Effector memory CD4-positive, alpha-beta T cell (primary cell): ENCODE measurements around the gene CTCFL.
"Not testable (repeated sequence)": the region's sequence is repeated elsewhere in the genome, so short reads cannot be mapped to it uniquely, and the experiment has no call there.

Source experiments
- DNase-seq, 3 donors: peaks; one replicate each; pipeline ENCODE4 v3.0.0-alpha.2; 2020
- H3K27ac ChIP-seq: 2 replicates; pipeline ENCODE4 v1.7.0; 2013; ENCODE audit warnings: mild to moderate bottlenecking, low read length, moderate library complexity; ENCODE audit not compliant: insufficient read depth, poor library complexity, severe bottlenecking
- H3K27me3 ChIP-seq: replicated peaks from 2 replicates; pipeline ENCODE4 v1.7.0; 2013; ENCODE audit warnings: mild to moderate bottlenecking, low read length; ENCODE audit not compliant: insufficient read depth, control insufficient read depth, poor library complexity, severe bottlenecking
- H3K36me3 ChIP-seq: 2 replicates; pipeline ENCODE4 v1.7.0; 2013; ENCODE audit warnings: mild to moderate bottlenecking, low read length, moderate library complexity; ENCODE audit not compliant: control insufficient read depth, insufficient read depth
- H3K4me1 ChIP-seq: 2 replicates; pipeline ENCODE4 v1.7.0; 2013; ENCODE audit warnings: low read length, mild to moderate bottlenecking; ENCODE audit not compliant: control insufficient read depth, insufficient read depth, poor library complexity, severe bottlenecking
- H3K4me3 ChIP-seq: 2 replicates; pipeline ENCODE4 v1.7.0; 2013; ENCODE audit warnings: low read length, low read depth, mild to moderate bottlenecking; ENCODE audit not compliant: insufficient read depth, poor library complexity, severe bottlenecking
- H3K9me3 ChIP-seq: 2 replicates; pipeline ENCODE4 v1.7.0; 2013; ENCODE audit warnings: mild to moderate bottlenecking, low read length, moderate library complexity; ENCODE audit not compliant: control insufficient read depth

CTCFL gene

DNA sequence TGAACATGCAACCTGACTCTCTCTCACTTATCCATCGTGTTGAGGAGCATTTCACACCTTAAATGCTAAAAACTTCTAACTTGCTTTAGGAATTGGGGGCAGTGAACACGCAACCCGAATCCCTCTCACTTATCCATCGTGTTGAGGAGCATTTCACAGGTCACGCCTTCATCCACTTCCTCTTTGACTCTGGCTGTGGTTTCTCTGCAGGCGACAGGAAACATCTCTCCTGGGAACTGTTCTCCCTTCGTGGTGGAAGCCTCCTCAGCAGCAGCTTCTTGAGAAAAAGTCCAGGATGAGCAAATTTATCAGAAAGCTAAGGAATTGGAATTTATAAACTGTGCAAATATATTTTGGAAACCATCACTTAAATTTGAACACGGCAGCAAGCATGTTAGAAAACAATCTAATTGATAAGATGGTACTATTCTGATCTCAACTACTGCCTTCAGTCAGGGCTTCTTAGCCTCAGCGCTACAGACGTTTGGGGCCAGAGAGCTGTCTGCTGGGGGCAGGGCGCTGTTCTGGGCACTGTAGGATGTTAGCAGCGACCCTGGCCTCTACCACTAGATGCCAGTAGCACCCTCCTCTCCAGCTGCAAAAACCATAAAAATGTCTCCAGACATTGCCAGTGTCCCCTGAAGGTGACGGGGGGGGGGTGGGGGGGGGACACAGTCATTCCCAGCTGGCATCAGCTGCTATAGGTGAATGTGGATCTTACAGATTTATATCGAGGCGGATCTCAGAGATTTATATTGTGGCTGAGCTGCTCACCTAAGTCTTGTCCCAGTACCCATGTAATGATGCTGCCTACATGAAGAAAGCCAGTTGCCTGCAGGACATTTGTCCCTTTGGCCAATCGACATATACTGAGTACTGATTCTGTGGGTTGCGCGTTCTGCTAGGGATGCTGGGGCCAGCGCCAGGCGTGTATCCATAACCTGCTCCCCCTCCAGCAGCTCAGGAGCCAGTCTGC is 26.2 kb downstream of the CTCFL start:
- no peak overlapping the region for H3K27ac ChIP-seq
- peaks cover 4% of the 10 kb centered on the region for H3K27me3 ChIP-seq
- peaks cover 6% of the 10 kb centered on the region for H3K4me1 ChIP-seq
- H3K36me3 ChIP-seq, result no peaks in the 10 kb centered on the region
- DNase-seq, result no peak
- no peaks in the 10 kb centered on the region for H3K9me3 ChIP-seq
- no peak overlapping the region for H3K4me3 ChIP-seq

DNA sequence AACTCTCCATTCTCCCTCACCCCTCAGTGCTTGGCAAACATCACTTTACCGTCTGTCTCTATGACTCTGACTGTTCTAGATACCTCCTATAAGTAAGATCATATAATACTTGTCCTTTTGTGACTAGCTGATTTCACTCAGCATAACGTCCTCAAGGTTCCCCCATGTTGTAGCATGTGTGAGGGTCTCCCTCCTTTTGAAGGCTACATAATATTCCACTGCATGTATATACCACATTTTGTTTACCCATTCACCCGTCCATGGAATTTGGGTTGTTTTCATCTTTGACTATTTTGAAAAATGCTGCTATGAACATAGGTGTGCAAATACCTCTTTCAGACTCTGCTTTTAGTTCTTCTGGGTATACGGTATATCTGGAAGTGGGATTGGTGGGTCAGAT is 28.3 kb downstream of the CTCFL start:
- Histone ChIP-seq H3K9me3 (no peaks in the 10 kb centered on the region), H3K27me3 (no peaks in the 10 kb centered on the region), H3K4me3 (no peak overlapping the region)

DNA sequence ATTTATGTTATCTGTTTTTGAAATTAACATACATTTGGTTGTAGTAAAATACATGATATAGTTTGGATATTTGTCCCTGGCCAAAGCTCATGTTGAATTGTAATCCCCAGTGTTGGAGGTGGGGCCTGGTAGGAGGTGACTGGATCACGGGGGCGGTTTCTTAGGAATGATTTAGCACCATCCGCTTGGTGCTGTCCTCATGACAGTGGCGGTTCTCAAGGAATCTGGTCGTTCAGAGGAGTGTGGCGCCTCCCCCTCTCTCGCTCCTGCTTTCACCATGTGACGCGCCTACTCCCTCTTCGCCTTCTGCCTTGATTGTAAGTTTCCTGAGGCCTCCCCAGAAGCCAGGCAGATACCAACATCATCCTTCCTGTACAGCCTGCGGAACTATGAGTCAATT is 29.0 kb downstream of the CTCFL start:
- no peak overlapping the region for H3K4me3 ChIP-seq
- no peak for DNase-seq
- H3K4me1 ChIP-seq, result peaks cover 6% of the 10 kb centered on the region
- H3K27me3 ChIP-seq, result no peaks in the 10 kb centered on the region
- no peak overlapping the region for H3K27ac ChIP-seq
- no peaks in the 10 kb centered on the region for H3K36me3 ChIP-seq
- no peaks in the 10 kb centered on the region for H3K9me3 ChIP-seq

More for the DNA sequence above, 28.3 kb downstream of the CTCFL start:
- DNase-seq, result no peak
- H3K4me1 ChIP-seq, result peaks cover 6% of the 10 kb centered on the region
- H3K27ac ChIP-seq, result no peak overlapping the region
- H3K36me3 ChIP-seq, result no peaks in the 10 kb centered on the region

DNA sequence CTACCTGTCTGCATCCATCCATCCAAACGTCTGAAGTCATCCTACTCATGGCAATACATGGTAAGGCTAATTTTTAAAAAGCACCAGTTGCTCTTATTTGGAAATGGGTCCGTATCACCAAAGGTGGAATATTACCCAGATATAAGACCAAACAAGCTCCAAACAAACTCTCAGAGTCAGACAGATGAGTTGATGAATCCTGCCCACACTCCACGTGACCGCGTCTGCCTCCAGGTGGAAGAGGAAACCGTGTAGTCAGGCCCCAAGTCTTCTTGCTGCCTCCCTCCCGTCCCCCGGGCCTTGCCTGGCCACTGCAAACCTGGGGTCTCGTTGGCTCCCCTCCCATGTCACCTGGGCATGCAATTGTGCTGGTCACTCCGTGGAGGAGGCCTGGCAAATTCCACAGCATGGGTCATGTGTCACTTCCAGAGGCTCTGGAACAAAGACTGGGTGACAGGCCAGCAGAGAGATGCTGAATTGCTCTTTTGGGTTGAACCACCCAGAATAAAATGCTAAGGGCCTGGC is 31.8 kb downstream of the CTCFL start:
- Histone ChIP-seq H3K9me3 (no peaks in the 10 kb centered on the region), H3K4me3 (no peak overlapping the region), H3K27me3 (no peaks in the 10 kb centered on the region), H3K4me1 (no peaks in the 10 kb centered on the region), H3K36me3 (no peaks in the 10 kb centered on the region), H3K27ac (no peak overlapping the region)
- no peak for DNase-seq

DNA sequence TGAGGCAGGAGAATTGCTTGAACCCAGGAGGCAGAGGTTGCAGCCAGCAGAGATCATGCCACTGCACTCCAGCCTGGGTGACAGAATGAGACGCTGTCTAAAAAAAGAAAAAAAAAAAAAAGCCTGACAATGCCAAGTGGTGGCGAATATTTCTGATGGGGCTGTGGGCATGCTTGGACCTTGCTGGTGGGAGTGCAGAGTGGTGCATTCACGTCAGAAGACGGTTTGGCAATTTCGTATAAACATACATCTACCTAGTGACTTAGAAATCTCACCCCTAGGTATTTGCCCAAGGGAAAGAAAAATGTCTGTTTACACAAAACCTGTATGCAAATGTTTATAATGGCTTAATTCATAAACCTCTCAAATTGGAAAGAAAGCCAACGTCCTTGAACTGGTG is 33.6 kb downstream of the CTCFL start:
- H3K27ac ChIP-seq, result no peak overlapping the region
- H3K4me3 ChIP-seq, result no peak overlapping the region
- no peak for DNase-seq
- H3K9me3 ChIP-seq, result no peaks in the 10 kb centered on the region
- no peaks in the 10 kb centered on the region for H3K36me3 ChIP-seq
- H3K27me3 ChIP-seq, result no peaks in the 10 kb centered on the region
- no peaks in the 10 kb centered on the region for H3K4me1 ChIP-seq

DNA sequence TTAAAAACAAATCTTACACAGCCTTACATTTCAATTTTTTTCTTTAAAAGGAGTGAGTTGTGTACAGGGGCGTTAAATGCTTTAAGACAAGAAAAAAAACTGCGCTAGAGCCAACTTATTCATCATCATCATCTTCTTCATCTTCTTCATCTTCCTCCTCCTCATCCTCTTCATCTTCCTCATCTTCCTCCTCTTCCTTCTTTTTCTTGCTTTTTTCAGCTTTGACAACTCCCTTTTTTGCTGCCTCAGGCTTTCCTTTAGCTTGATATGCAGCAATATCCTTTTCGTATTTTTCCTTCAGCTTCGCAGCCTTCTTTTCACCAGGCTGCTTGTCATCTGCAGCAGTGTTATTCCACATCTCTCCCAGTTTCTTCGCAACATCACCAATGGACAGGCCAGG is 36.7 kb downstream of the CTCFL start:
- not testable (repeated sequence) for H3K4me1 ChIP-seq, H3K27ac ChIP-seq, H3K27me3 ChIP-seq, H3K9me3 ChIP-seq, H3K36me3 ChIP-seq, H3K4me3 ChIP-seq, DNase-seq

DNA sequence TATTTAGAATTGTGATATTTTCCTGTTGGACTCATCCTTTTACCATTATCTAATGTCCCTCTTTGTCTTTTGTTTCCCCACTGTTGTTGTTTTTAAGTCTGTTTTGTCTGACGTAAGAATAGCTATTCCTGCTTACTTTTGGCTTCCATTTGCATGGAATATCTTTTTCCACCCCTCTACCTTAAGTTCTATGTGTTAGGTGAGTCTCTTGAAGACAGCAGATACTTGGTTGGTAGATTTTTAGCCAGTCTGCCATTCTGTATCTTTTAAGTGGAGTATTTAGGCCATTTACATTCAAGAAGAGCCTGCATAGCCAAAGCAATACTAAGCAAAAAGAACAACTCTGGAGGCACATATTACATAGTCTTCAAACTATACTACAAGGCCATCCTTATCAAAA is 39.2 kb downstream of the CTCFL start:
- H3K4me1 ChIP-seq, result no peaks in the 10 kb centered on the region
- no peak for DNase-seq
- no peaks in the 10 kb centered on the region for H3K36me3 ChIP-seq
- H3K9me3 ChIP-seq, result no peaks in the 10 kb centered on the region
- no peak overlapping the region for H3K27ac ChIP-seq
- H3K4me3 ChIP-seq, result no peak overlapping the region
- H3K27me3 ChIP-seq, result no peaks in the 10 kb centered on the region

DNA sequence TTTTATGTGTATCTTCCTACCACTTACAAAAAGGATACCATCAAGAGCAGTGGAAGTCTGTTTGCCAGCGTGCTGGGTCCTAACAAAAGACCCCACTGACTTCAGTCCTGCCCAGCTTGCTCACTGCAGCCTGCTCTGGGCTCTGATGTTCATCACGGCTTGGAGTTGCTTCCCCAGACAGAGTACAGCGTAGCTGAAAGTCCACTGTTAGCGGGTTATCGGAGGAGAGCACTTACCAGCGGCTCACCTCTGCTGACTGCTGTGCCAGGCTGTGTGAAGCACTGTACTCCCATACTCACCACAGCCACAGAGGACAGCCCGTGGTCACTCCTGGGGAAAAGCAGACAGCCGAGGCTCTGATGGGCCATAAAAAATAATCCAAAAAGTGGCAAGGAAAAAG is 40.2 kb downstream of the CTCFL start:
- no peaks in the 10 kb centered on the region for H3K4me1 ChIP-seq
- H3K27ac ChIP-seq, result no peak overlapping the region
- no peaks in the 10 kb centered on the region for H3K9me3 ChIP-seq
- no peak for DNase-seq
- H3K36me3 ChIP-seq, result no peaks in the 10 kb centered on the region
- no peaks in the 10 kb centered on the region for H3K27me3 ChIP-seq
- no peak overlapping the region for H3K4me3 ChIP-seq

DNA sequence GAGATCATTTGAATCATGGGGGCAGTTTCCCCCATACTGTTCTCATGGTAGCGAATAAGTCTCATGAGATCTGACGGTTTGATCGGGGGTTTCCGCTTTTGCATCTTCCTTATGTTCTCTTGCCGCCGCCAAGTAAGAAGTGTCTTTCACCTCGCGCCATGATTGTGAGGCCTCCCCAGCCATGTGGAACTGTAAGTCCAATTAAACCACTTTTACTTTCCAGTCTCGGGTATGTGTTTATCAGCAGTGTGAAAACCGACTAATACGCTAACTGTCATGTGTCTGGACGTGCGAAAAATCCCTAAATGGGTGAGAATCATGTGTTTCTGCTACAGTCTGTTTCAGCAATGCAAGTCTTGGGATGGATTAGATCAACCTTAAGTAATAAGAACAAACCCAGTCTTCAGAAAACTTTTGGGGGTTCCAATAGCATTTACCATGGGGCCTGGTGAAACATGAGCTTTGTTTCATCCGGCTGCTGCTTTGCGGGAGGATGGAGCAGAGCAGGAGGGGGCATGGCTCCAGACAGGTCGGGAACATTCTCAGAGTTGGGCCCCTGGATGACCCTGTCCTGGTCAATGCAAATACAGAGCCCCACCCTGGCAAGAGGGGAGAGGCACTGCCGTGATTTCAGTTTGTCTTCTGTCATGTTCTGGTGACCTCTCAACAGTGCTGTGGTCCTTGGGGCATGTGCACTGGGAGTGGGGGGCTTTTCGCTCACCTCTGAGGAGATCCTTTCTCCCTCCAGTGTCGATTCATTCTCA is 41.5 kb downstream of the CTCFL start:
- no peak overlapping the region for H3K4me3 ChIP-seq
- H3K27me3 ChIP-seq, result no peaks in the 10 kb centered on the region
- H3K36me3 ChIP-seq, result no peaks in the 10 kb centered on the region
- H3K4me1 ChIP-seq, result no peaks in the 10 kb centered on the region
- DNase-seq, result no peak
- H3K9me3 ChIP-seq, result no peaks in the 10 kb centered on the region
- no peak overlapping the region for H3K27ac ChIP-seq

DNA sequence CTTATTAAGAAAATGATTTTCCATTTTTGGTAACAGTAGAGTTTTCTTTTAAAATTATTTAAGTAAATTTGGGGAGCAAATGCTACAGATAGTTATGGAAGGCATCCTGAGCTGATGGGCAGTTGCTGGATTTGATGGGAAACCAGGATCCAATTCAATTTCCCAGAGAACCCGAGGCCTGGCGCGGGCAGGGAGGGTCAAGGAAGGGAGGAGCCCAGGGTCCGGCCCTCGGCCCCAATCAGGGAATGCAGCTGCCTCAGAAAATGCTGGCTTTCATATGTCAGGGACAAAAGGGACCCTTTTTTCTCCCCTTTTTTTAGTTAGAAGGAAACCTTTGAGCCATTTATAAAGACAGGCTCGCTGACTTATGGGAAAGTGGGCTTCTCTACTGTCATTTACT is 42.1 kb downstream of the CTCFL start:
- no peaks in the 10 kb centered on the region for H3K27me3 ChIP-seq
- H3K36me3 ChIP-seq, result no peaks in the 10 kb centered on the region
- DNase-seq, result no peak
- no peaks in the 10 kb centered on the region for H3K4me1 ChIP-seq
- H3K9me3 ChIP-seq, result no peaks in the 10 kb centered on the region
- H3K27ac ChIP-seq, result no peak overlapping the region
- H3K4me3 ChIP-seq, result no peak overlapping the region
